ENCODE measurements around the gene NAPSA.

The NAPSA gene

DNA sequence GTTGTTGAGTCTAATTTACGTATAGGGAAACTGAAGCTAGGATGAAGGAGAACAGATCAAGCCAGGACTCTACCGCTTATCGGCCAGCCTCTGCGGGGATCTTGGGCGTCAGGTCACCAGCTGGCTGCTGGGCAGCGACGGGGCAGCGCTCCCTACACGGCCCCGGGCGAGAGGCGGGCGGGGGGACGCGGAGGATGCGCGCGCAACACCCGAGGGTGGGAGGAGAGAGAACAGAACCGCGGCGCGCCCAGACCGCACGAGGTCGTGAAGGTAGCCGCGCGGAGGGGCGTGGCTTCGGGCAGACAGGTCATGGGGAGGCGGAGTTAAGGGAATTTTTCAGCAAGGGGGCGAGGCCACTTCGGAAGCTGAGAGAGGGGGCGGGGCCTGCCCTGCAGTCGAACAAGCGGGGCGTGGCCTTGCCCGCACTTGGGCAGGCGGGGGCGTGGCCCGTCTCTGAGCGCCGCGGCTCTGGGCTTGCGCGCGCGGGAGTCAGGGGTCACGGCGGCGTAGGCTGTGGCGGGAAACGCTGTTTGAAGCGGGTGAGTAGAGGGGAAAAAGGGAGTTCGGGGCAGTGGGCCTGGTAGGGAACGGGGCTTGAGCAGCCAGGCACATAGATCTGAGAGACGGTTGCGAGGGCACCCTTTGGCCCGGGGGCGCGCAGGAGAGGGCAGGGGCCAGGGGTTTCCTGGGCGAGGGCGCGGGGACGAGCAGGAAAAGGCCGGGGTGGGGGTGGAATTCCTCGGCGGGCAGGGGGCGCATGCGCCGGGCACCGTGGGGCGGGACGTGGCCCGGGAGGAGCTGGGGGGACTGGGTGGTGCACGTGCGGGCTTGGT lies 18.6 kb upstream of the NAPSA start, which contains the start of gene POLD1:
Gene POLD1, plus strand, starts transcription at position 496 of the 833 bp plus-strand sequence. CDS start 14,505 bp downstream, outside the sequence.
- peak; percentile 98 to 100 (median 98) for DNase-seq

DNA sequence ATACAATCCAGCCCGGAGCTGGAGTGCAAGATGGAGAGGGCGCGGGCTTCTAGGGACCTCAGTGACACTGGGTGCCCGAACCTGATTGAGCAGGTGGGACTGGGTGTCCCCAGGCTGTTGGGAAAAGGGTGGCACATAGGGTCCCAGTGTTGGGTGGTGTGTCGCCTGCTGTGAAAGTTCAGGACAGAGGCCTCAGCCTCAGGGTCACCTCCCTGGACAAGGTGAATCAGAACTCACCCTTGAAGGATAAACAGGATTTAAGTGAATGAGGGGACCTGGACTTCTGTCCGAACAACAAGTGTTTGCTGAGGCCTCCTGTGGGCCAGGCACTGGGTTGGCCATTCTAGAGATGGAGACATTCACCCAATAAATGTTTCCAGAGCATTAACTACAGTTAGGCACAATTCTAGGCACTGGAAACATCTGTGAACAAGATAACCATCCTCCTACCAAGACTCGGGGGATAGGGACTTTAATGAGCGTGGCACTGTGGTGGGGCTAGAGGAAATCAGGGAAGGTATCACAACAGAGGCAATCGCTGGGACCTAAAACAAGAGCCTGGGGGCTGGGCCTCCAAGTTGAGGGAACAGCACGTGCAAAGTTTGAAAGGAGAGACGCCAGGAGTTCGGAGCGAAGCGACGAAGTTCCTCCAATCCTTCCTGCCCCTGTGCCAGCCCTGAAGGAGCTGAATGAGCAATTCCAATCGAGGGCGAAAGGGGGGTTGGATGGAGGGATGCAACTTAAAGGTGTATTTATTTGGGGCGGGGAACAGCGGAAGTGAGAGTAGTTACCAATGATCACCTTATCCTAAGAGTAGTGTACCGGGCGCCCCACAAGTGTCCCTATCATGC lies 17.8 kb upstream of the NAPSA start:
- DNase-seq: peak in 1 of 4 experiments; percentile 10

DNA sequence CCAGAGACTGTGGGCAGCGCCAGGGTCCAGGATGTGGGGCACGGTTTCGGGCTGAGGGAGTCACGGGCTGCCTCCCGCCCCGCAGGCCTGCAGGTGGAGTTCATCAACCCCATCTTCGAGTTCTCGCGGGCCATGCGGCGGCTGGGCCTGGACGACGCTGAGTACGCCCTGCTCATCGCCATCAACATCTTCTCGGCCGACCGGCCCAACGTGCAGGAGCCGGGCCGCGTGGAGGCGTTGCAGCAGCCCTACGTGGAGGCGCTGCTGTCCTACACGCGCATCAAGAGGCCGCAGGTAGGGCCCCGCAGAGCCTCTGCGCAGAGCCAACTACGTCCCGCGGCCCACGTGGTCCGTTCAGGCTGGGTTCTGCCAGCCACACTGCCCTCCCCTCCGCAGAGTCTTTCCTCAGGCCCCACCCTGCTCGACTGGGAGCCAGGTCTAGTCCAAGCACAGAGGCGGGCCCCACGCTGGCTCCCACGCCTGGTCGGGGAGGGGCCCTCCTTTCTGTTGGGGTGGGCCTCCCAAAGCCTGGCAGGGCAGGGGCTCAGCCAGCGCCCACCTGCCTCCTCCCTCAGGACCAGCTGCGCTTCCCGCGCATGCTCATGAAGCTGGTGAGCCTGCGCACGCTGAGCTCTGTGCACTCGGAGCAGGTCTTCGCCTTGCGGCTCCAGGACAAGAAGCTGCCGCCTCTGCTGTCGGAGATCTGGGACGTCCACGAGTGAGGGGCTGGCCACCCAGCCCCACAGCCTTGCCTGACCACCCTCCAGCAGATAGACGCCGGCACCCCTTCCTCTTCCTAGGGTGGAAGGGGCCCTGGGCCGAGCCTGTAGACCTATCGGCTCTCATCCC lies 16.7 kb upstream of the NAPSA start:
- DNase-seq: no peak

- DNase-seq: no peak
Measured at GRCh38 chr19:50380751-50381151, 15.3 kb upstream of the NAPSA start.

DNA sequence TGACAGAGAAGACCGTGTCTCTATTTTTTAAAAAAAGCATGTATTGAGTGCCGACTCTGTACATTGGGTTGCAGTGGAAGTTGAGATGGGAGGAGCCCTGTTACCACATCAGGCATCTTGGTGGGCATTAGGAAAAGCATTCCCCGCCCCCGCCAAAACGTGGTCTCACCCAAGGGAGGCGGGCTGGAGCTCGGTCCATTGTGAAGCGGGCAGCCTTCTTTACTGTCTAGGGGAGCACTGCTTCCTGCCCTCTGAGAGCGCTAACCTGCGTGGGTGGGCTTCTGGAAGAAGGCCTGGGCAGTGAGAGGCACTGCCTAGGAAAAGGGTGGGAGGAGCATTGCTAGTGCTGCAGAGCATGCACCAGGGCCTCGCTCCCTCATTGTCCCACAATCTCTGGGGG lies 14.7 kb upstream of the NAPSA start:
- no peak for DNase-seq

- no peak for DNase-seq
Measured at GRCh38 chr19:50379602-50380001, 14.2 kb upstream of the NAPSA start.

GRCh38 chr19:50378863-50379236 lies 13.4 kb upstream of the NAPSA start:
- no peak for DNase-seq

- no peak for DNase-seq
Measured at GRCh38 chr19:50378169-50378862, 12.9 kb upstream of the NAPSA start.

DNA sequence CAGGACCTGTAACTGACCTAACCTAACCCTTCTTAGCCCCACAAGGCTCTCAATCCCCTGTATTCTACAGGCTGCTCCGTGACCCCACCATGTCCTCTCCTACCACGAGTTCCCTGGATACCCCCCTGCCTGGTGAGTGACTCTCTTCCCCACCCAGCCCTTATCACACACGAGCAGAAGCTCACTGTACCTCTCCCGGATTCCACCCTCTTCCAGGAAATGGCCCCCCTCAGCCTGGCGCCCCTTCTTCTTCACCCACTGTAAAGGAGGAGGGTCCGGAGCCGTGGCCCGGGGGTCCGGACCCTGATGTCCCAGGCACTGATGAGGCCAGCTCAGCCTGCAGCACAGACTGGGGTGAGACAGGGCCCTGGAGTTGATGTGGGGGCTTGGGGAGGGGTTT lies 12.1 kb upstream of the NAPSA start:
- no peak for DNase-seq

GRCh38 chr19:50377051-50377461 lies 11.6 kb upstream of the NAPSA start:
- no peak for DNase-seq

- peak; percentile 98 to 99 (median 98) for DNase-seq
Measured at GRCh38 chr19:50376166-50377050, 11.0 kb upstream of the NAPSA start, which contains the start of gene NR1H2. NR1H2 (plus strand) TSS chr19:50376457; CDS start chr19:50377606, 1,149 bp downstream.

DNA sequence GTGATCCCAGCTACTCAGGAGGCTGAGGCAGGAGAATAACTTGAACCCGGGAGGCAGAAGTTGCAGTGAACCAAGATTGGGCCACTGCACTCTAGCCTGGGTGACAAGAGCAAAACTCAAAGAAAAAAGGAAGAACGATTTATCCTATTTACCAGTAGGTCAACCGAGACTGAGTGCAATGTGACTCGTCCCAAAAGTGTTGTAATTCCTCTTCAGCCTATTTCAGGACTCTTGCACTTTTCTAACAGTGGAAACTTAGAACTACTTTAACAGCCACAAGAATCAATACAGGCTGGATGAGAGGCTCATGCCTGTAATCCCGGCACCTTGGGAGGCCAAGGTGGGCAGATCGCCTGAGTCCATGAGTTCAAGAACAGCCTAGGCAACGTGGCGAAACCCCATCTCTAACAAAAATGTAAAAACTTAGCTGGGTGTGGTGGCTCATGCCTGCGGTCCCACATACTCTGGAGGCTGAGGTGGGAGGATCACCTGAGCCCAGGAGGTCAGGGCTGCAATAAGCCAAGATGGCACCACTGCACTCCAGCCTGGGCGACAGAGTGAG lies 6.6 kb upstream of the NAPSA start:
- peak; percentile 48 to 84 (median 70) for DNase-seq

GRCh38 chr19:50368649-50369570 lies 3.5 kb upstream of the NAPSA start:
- peak; percentile 90 to 93 (median 92) for DNase-seq

DNA sequence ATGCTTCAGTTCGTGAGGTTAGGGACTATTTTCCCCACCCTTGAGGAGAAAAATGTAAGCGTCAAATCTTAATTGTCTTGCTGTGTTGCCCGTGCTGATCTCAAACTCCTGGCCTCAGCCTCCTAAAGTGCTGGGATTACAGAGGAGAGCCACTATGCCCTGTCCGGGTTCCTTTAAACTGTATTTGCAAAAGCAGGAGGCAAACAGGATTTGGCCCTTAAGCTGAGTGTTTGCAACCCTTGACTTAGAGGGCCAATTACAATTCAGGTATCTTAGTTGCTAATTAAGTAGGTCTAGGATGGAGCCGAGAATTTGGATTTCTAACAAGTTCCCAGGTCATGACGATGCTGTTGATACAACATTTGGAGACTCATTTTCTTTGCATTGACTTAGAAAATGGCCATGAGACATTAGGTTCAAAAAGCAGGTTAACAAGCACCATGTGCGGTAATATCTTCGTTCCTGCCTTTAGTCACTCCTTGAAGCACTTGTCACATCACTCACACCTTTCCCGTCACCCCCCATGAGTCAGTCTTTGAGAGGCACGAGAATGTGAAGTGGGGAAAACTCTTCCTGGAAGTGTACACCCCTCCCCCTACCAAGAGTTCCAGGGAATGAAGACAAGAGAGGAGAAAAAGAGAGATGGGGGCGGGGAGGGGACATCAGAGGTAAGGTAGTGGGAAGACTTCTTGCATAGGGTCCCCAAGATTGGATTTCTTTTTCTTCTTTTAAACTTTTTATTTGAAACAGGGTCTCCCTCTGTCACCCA lies 2.6 kb downstream of the NAPSA start:
- no peak for DNase-seq

DNA sequence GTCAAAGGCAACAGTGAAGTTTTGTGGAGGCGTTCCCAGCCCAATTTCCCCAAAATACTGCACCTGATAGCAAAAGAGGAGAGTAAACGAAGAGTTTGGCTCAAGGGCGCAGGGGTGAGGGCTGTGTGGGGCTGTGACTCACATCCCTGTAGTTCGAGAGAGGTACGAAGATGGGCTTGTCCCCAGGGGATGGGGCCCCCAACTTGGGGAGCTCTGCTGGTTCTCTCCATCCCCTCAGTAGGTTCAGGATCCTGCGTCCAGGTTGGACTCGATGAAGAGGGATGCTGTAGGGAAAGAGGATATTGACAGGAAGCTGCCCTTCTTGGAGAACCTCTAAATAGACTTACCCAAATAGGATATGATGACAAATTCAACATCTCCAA lies 3.4 kb downstream of the NAPSA start:
- DNase-seq: no peak

GRCh38 chr19:50361290-50362029 lies 4.0 kb downstream of the NAPSA start:
- DNase-seq: peak in 2 of 4 experiments; percentile 30 to 39

GRCh38 chr19:50359328-50359818 lies 6.1 kb downstream of the NAPSA start:
- DNase-seq: no peak
